GM19452 (cell line): ENCODE data around the gene CBX5.
"Not testable (repeated sequence)": the region's sequence is repeated elsewhere in the genome, so short reads cannot be mapped to it uniquely, and the experiment has no call there.

Experiments used
- ATAC-seq: cut with Tn5 transposase; IDR thresholded peaks from one replicate; pipeline ENCODE4 v1.9.1; 2021; ENCODE audit not compliant: unreplicated experiment

The CBX5 gene

DNA sequence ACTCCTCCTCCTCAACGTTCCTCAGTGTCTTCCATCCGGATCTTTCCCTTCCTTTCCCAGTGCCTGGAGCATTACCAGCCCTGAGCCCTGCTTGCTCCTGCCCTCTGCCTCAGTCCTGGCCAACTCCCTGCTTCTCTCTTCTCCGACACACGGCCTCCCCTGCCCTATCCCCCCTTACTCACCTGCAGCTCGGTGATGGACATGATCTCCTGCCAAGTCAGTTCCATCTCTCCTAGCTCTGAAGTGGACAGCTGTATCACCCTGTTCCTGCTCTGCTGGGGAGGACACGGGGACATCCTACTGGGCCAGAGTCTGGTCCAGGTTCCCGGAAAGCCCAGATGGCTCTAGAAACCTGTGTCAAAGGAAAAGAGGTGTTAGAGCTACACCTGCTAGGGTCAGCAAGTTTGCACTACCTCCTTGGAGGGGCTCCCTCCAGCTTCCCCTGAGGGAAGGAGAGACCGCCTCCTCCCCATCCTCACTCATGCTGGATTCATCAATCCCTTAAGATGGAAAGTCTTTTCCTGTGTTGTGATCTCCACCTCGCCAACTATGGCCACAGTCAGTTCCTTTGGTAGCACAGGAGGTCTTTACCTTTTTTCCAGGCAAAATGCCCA is 15.1 kb upstream of the CBX5 start:
- no peak for ATAC-seq

DNA sequence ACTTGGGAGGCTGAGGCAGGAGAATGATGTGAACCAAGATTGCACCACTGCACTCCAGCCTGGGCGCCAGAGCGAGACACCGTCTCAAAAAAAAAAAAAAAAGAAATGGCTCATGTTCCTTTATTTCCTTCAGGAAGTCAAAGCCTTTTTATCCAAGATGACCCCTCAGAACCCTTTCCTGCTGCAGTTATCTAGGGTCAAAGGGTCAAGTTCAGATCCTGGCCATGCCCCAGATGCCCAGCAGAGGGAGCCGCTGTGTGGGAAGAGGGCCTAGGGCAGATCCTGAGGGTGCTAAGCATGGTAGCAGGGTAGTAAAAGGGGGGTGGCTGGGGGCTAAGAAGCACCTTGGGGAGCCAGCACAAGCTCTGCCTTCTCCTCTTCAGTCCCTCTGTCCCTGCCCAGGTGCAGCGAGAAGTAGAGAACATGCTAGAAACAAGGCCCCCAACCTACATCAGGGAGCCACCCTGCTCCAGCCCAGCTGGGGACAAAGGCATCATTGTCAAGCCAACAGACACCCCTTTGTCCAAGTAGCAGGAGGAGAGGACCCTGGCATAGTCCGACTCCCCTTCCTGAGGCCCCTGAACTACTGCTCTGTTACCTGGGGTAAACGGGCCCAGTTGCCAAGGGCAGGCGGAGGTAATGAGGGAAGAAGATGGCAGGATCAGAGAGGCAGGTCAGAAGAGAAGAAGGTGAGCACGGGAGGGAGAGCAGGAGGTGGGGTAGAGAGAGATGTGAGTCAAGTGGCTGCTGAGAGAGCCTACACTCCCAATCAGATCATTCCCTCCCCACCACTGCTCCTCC is 14.4 kb upstream of the CBX5 start:
- no peak for ATAC-seq

DNA sequence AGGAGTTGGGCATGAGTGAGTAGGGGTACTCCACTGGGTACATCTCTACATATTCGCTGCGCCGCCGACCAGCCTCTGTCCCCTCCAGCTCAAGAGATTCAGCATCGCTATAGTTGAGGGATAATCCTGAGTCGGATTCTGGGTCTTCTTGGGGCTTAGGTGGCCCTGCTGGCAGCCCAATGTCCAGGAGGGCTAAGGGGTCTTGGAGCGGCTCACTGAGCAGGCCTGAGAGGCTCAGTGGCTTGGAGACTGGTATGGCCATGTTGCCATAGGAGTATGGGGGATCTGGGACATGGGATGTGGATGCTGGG is 13.0 kb upstream of the CBX5 start:
- ATAC-seq = no peak

DNA sequence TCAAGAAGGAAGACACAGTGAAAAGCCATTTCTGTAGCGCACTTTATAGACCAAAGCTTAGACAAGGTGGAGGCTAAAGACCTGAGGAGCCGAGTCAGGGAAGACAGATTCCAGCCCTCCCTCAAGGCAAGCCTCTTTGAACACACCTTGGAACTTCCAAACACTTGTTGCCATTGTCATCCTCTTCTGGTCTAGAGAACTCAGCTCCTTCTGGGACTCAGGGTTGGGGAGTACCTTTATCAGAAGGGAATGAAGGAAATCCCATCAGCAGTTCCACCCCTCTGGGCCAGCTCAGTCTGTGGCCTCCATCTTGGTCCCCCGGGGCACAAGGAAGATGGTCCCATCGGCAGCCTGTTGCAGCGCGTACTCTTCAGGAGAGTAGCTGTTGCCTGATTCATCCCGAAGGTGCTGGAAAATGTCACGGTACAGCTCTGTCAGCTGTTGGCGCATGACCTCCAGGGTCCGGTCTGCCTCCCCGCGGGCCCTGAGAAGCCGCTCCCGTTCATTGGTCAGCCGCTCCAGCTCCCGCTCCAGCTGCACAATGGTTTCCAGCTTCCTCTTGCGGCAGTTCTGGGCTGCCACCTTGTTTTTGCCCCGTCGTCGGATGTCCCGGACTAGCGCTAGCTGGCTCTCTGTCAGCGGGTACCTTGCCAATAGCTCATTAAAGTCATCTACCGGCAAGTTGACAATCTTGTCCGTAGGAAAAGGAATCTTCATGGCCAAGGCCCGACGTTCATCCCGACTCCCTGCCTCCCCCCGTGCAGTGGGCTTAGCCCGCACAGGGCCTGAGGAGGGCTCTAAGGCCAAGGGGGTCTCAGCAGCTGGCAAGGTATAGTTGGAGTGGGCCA is 12.4 kb upstream of the CBX5 start:
- no peak for ATAC-seq

DNA sequence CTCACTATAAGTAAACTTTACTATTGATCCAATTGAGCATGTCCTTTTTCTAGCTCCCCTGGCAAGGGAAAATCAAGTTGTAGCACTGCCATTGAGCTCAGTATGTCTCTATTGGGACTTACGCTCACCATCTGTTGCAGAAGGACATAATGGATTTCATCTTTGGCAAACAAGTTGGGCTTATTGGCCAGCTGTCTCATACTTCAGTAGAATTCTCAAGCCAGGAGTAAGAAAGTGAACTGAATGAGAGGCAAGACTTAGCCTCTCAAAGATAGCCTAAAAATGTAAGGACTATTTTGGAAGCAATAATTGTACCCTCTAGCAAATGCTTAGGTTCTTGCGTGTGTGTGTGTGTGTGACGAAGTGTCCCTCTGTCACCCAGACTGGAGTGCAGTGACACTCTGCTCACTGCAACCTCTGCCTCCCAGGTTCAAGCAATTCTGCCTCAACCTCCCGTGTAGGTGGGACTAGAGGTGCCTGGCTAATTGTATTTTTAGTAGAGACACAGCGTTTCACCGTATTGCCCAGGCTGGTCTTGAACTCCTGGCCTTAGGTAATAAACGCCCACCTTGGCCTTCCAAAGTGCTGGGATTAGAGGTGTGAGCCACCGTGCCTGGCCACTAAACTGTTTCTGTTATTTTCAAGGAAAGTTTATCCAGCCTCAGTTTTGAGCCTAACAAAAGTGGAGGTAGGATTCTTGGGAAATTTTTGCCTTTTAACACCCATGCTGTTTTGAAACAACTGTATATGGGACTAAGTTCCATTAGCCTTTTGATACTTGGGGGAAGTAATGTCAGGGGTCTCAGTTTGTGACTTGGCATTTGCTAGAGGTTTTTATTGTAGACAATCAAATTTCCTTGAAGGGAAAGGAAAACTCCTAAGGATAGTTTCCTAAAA is 7.6 kb upstream of the CBX5 start:
- ATAC-seq = no peak

DNA sequence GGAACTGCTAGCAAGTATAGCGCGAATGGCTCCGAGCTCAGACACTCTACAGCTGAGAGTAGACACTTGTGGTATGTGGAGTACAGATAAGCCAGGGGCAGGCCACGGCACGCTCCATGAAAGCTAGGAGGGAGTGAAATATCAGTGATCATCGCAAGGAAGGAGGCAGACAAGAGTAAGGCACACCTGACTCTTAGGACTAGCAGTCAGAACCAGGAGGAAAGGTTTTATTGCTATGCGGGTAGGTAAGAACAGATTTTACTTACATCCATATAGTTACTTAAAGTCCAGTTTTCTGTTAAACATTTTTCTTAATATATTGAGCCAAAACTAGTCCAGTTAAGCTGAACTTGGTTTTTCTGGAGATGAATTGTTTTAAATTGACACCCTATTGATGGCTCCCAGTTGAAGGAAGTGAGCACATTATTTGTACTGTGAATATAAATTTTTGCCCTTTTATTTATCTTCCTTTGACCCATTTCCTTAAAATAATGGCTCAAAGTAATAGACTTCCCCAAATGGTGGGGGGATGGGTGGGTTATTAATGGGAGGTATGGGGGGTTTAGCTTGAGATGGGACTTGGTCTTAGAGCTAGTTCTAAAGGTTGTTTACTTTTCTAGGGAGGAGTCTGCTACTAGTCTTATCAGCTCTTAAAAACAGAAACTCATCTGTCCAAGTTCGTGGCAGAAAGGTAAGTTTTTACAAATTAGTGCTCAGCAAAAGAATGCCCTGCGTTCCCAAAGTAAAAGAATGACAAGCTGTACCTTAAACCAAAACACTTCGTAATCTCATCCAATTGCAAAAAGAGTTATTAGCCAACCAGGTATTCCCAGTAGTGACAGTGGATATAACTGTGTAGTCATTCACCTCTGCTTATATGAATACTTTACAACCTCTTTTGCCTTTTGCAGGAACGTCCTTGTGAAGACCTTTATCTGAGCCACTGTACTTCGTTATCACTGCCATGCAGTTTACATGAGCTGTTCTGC is 6.4 kb upstream of the CBX5 start:
- ATAC-seq = no peak

DNA sequence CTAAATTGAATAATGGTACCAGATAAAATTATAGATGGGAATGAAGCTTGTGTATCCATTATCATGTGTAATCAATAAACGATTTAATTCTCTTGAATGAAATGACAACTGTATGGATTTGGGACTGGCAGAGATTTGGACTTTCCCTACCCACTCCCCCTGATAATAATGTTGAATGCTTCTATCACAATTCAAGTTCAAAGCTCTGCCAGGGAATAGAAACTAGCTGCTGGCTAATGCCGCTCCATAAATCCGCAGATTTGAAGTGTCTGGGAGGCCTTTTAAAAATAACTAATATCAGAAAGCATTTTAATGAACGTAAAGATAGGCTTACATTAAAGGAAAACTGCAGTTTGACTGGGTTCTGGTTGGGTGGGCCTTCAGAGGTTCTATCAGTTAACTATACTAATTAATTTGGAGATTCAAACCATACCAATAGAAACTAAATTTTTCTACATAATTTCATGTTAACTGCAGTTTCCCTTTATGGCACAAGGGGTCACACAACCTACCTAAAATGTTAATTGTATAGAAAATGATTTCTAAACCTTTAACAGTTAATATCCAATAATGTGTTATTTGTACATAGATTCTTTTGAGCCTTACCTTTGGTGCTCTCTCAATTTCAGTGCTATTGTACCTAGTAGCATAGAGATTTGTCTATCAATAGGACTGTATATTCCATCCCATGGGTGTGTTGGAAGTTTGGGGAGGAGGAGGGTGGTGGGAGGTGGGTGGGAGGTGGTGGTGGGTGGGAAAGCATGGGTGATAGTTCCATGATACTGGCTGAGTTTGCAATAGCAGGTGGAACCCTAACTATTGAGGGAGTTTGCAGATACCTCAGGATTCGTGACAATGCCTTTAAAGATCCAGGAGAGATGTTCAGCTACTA is 5.5 kb upstream of the CBX5 start:
- ATAC-seq = no peak

DNA sequence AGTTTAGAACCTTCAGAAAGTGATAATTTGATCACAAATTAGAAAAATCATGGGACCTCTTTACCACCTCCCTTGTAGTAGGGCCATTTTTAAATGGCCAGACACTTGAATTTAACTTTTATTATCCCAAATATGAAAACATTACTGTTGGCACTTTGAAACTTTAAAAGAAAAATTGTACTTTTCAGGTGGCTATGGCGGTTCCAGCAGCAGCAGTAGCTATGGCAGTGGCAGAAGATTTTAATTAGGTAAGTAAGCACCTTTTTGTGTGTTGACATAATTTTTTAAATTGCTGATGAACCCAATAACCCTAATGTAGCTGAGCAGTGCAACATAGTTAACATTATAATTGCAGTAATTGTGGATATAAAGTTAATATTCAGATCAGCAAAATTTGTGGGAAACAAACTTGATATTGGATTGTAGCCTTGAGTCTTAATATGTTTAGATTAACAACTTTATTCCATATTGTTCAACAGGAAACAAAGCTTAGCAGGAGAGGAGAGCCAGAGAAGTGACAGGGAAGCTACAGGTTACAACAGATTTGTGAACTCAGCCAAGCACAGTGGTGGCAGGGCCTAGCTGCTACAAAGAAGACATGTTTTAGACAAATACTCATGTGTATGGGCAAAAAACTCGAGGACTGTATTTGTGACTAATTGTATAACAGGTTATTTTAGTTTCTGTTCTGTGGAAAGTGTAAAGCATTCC is 4.3 kb upstream of the CBX5 start:
- ATAC-seq = not testable (repeated sequence)

DNA sequence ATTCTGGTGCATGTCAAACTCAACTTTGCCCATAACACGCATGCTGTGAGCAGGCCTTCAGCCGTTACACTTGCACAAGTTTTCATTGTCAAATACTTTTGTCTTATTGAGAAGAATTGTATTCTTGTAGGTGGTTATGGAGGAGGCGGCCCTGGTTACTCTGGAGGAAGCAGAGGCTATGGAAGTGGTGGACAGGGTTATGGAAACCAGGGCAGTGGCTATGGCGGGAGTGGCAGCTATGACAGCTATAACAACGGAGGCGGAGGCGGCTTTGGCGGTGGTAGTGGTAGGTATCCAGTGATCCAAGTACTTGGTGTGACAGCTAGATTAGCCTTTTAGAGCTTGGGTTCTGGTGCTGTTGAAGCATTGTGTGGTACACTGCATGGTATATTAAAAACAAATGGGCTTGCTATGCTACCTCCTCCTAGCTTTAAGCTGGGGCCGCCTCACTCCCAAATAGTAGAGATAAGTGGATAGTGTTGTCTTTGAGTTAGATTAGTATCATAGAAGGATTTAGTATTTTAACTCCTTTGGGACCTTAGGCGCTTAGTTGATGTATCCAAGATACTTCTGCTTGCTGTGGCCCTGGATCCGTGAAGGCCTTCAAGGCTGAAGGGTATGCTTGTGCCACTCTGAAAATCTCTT is 3.1 kb upstream of the CBX5 start:
- ATAC-seq = no peak

DNA sequence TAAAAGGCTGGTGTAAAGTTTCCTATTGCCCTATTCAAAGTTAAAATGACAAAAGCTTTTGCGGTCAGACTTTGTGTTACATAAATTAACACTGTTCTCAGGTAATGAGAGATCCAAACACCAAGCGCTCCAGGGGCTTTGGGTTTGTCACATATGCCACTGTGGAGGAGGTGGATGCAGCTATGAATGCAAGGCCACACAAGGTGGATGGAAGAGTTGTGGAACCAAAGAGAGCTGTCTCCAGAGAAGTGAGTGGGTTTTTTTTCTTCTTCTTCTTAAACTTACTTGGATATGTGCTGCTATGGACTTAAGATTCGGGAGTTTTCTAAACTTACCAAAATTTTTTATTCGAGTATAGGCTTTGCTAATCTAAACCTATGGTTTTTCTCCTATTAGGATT is 1.8 kb upstream of the CBX5 start:
- ATAC-seq = not testable (repeated sequence)

DNA sequence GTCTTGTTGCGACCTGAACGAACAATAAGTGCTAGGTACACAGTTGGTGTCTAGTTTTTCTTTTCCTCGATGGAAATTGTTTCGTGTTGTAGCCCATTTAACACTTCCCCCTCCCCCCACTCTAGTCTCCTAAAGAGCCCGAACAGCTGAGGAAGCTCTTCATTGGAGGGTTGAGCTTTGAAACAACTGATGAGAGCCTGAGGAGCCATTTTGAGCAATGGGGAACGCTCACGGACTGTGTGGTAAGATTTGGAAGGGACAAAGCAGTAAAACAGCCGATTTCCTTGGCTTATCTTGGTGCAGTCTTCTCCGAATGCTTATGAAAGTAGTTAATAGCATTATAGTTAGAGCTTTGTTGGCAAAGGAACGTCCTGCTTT is 1.3 kb upstream of the CBX5 start:
- ATAC-seq = not testable (repeated sequence)

DNA sequence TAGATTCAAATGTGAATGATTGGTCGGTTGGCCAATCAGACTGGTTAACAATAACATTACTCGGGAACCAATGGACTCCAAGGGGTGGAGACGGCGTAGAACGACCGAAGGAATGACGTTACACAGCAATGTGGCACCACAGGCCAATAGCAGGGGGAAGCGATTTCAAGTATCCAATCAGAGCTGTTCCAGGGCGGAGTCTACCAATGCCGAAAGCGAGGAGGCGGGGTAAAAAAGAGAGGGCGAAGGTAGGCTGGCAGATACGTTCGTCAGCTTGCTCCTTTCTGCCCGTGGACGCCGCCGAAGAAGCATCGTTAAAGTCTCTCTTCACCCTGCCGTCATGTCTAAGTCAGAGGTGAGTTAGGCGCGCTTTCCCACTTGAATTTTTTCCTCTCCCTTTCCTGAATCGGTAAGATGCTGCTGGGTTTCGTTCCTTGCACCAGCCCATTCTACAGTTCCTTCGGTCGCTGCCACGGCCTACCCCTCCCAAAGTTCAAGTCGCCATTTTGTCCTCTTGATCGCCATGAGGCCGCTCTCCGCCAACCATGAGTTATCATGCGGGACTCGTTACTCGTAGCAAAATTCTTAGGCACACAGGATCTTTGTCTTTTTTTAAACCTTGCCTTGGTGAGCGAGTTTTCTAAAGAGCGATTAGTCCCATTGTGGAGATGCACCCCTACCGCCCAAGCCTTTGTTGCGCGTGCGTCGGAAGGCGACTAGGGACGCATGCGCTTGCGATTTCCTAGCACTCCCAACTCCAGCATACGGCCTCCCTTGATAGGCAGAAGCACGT is 742 bp upstream of the CBX5 start, which contains the start of gene HNRNPA1:
TSS of gene HNRNPA1 (plus strand) at position 259 of the 793 bp plus-strand sequence. CDS start at position 341, 82 bp downstream.
- ATAC-seq = peak; percentile 83

DNA sequence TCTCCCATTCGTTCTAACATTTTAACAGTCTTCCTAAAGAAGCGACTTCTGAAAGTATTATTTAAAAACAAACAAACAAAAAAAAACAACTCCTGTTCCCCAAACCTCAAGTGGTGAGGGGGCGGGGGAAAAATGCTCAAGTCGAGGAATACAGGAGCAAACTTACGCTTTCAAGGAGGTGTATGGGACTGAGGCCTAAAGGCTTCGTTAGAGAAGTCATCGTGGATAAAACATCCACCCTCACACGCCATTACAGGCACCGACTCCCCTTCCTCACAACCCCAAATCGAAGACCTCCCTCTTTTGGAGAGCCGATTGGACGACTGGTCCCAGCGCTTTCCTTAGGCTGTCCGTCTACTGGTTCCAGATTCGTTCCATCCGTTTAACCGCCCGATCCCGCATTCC is 693 bp downstream of the CBX5 start:
- ATAC-seq = no peak

DNA sequence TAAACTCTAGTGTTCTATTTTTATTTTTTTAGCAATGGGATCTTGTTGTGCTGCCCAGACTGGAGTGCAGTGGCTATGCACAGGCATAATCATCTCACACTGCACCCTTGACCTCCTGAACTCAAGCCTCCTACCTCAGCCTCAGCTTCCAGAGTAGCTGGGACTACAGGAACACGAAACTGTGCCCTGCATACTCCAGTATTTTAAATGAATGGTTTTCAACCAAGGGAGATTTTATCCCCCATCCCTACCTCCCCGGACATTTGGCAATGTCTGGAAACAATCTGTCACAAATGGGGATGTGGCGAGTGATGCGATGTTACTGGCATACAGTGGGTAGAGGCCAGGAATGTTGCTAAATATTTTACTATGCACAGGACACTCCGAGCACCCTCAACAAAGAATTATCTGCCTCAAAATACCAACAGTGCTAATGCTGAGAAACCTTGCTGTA is 2.1 kb downstream of the CBX5 start:
- no peak for ATAC-seq

DNA sequence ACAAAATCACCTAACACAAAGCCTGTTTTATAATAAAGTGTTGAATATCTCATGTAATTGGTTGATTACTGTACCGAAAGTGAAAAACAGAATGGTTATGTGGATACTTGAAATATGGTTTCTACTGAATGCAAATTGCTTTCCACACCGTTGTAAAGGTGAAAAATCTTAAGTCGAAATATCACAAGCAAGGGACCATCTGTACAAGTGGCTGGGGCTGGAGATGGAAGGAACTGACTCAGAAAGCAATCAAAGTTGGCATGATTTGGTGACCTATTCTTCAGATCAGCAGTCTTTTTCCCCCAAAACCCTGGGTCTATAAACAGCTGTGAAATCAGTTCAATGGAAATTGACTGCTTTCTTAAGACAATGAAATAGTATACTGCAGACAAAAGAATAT is 3.6 kb downstream of the CBX5 start:
- ATAC-seq = no peak

DNA sequence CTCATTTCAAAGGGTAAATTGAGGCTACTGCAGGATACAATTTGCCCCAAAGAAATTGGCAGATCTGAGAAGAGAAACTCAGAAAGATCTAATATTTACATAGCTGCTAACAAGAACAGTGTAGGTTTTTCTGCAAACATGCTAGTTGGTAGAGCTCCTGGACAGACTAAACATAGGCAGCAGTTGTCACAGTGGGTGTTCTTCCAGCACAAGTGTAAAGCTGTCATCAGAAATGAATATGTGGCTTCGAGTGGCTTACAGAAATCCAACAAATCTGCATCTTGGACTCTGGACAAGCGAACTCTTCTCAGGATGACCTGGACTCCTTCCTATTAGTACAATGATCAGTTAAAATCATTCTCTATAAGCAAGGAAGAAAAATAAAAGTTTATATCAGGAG is 5.9 kb downstream of the CBX5 start:
- no peak for ATAC-seq

DNA sequence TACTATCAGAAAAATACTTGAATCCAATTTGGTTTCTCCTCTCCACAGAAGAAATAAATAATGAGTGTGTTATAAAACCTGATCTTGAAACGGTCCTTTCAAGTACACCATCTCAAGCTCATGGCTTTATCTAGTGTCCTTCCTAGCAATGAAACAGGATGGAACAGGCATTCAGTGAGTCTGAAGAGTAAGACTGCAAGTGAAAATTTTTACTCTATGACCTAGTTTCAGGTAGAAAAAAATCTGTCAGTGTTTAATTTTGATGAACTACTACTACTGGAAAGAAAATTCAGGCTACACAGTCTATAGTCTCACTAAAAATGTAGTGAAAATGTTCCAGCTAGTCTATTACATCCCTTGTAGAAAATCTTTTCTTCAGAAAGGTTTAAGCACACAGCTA is 7.7 kb downstream of the CBX5 start:
- ATAC-seq = no peak
